Activated CD4-positive, alpha-beta T cell treated with anti-CD3 and anti-CD28 coated beads, Interleukin-10, Interleukin-2, amounts not matched to agents 100 ng/mL and 50 ng/mL, durations not matched to agents 16 hours and 8 hours (primary cell): ENCODE measurements around the gene DCLK1.

ENCODE experiments used
- DNase-seq: peaks from one replicate; pipeline ENCODE4 v3.0.0-alpha.2; 2020

The DCLK1 gene

DNA sequence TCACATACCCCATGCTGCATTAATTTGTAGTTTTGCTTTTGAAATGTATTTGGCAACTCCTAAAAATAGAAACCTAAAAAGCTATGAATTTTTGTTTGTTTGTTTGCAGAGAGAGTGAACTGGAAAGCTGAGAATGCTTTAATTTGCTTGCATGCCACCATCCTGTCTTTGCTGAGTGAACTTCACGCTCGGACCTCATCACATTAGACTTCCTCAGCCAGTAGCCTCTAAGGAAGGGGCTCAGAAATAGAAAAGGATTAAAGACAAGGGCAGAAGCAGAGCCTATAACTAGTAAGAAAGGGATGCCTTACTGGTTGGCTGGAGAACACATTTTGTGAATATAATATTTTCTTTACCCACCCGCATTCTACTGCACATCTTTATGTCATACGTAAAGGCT is 275.1 kb downstream of the DCLK1 start:
- no peak for DNase-seq

DNA sequence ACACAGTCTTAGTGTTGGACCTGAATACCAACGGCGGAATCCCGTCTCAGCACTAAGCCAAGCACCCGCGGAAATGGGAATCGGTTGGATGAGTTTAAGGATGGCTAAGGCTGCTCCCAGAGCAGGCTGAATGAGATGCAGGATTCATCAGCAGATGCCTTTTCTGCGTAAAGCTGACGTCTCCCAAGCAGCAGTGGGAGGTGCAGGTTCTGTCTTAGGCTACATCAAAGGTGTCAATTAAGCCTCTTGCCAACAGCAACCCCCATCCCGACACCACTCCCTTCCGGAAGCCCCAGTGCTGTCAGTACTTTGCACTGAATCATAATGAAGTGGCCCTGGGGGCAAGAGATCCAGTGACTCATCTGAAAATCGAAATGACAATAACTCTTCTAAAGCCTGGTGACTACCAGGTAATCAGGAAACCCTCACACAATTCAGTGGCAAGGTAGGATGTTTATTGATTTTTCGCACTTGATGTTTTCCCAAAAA is 275.6 kb downstream of the DCLK1 start:
- peak; percentile 34 for DNase-seq

DNA sequence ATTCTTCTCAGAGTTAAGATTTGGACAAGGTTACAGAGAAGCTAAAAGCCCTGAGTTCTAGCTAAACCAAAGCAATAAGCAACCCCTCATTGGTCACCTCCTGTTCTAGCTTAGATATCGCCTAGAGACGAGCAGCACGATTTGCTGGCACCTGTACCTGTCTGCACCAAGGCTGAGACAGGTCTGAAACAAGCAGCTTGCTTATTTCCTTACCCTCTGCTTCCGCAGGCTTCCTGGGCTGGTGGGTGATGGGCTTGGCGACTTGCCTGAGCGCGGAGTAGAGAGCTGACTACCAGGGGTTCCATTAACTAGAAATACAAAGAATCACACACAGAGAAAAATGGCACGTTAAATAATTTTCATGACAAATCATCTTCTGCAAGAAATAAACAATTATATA is 276.9 kb downstream of the DCLK1 start:
- no peak for DNase-seq

DNA sequence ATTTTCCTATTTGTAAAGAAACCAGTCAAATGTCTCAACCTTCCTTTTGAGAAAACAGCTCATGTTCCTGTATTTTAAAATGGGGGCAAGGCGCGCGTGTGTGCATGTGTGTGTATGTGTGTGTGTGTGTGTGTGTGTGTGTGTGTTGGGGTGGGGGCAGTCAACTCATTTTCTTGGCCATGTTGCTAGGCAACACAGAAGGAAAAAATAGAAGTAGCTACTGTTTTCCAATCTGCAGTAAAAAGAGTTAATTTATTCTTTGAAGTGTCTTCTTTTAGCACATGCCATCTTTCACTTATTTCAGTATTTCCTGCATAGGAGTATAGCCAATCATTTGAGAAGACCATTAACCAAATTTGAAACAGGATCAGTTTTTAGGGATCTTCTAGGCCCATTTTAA is 279.3 kb downstream of the DCLK1 start:
- DNase-seq, result no peak

DNA sequence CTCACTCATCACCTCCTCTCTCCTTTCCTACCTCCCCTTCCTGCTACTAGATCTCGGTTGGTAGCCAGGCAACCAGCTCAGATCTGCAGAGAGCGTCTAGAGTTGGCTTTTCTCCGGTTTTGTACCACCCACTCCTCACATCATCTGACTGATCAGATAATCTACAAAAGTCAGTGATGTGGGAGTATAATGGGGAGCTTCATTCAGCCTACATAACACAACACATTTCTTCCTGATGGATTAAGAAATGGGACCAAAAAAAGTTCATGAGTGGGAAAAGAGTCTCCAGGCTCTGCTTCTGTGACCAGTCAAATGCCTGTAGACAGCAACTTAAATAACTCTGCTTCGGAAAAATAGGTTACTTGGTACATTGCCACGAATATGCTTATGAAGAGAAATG is 279.8 kb downstream of the DCLK1 start:
- no peak for DNase-seq

DNA sequence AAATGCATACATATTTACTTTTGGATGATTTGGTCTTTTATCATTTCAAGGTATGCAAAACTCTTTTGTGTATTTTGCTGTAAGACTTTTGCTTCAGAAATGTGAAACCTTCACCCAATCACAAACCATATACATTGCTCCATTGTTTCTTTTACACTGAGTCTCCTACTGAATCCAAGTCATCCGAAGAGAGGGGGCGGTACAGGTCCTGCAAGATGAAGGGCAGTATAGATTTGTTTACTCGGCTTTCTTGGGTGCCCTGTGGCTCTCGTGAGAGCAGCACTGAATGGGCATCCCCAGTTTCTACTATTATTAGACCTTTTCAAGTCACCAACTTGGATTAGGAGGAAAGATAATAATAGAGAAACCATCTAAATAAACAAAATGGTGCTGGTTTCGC is 280.6 kb downstream of the DCLK1 start:
- no peak for DNase-seq

DNA sequence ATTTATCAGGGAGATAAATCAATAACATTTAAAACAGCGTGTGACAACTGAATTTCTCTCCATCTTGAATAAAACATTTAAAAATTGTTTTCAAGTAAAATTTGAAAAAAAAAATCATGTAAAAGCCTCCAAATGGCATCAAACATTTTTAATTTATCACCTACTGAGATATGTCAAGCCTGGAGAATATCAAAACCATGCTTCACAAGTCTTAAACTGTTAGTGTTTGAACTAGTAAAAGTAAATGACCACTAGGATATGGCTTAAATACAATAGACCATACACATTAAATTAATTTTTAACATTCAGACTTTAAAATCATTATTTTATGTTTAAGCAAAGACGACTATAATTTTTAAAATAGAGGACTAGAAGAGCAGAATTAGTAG is 281.9 kb downstream of the DCLK1 start:
- DNase-seq, result no peak

DNA sequence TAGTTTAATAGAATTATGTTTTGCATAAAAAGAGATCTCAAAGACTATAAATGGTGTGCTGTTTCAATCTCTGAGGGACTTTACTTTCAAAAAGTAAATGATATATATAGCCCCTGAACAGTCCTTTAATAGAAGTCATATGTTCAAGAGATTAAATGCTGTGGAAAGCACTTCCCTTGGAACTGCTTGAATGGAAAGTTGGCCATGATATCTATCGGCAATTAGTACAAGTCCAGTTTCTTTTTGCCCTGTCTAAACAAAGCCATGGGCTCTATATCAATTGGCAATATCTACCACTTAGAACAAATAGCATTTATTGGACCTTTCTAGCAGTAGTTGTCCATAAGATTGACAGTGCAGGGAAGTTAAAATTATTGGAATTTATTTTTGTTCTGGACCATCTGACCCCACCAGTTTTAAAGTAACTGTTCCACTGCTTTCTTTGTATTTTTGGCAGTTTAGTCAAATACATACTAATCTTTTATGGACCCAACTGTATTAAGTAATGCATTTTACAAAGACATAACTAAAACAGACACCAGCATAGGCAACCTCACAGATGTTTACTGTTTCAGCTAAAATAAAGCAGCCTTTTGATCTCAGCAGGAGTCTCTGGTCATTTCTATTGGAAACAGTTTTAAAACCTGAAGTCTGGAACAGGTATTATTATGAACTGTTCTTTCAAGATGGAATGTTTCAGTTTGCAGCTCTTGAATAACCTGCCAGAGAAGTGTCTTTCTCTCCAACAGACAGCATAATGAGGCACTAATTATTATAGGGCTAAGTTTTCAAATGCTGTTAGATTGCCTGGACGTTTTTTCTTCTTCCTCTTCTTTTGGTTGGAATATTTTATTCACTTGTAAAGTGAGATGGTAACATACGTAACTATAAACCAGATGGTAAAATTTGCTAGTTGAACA is 282.6 kb downstream of the DCLK1 start:
- DNase-seq, result no peak

DNA sequence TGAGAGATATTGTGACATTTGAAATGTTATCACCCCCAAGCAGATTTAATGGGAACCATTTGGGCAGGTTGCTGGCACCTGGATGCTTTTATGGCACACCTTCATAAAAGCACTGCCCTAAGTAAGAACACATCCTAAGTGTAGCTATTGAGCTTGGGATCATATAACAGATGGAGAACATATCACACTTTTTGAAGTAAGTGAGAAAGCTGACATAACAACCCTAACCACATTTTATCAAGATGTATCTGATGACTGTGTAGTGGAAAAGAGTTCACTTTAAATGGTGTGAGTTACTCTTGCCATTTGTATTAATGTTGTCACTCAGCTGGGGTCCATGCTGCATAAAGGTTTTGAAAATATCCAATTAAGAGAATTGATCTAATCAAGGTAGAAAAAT is 287.9 kb downstream of the DCLK1 start:
- no peak for DNase-seq

DNA sequence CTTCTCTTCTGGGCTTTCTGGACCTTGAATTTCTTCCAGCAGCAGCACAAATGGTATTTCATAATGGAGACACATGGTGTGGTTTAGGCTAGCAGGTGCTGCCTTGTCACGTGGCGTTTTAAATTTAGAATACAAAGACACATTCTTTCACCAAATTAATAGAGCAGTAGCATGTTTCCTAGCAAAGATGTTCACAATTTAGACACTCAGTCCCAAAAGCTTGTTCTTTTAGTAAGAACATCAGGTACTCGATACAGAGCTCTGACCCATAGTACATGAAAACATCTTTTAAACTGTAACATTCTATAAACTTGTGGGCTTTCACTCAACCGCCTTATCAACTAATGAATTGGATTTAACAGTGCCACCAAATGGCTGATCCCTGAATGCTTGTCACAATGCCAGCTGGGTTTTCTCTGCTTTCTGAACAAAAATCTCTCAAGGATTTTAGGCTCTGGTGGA is 290.1 kb downstream of the DCLK1 start:
- no peak for DNase-seq

DNA sequence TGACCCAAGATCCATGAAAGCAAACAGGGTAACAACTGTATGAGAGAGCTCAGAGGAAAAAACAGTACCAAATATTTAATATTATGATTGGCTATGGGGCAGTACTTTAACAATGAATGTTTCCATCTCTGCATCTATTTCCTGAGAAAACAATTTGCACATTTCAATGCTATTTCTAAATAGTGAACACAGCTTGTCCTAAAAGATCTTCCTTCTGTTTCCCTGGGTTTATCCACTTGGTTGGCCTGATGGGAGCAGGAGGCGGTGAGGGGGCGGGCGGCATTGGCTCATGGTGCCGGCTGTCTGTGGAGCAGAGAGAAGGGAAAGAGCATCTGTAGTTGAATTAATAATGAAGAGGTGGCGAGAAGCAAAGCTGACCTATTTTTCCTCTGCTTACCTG is 291.4 kb downstream of the DCLK1 start:
- no peak for DNase-seq

DNA sequence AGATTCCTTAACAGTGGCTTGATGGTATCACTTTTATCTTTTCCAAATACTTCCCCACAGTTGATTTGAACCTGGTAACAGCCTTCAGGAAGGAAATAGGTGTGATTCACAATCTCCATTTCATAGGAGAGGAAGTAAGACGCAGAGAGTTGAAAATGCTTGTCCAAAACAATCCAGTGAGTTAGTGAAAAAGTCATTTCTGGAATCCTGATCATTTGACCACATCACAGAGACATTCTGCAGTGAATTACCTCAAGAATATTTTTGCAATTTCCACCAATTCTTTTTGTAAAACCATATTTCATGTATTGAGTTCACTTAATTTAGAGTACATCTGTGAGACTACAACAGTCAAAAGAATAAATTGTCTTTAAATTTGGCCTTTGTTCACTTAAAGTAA is 292.8 kb downstream of the DCLK1 start:
- no peak for DNase-seq

DNA sequence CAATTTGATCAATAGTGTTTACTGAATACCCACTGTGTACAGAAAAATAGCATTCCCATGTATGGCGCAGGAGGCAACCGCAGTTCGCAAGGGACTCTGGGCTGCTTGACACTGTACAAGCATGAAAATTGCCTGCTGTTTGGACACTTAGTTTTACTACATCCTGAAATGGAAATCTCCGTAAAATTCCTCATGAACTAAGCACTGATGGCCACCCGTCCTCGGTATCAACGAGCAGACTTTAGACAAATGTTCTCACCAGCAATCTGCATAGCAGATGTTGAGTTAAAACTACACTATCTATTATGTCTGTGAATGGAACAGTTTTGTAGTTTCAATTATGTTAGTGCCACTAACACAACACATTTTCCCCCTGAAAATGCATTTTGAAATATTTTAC is 294.7 kb downstream of the DCLK1 start:
- DNase-seq, result no peak

DNA sequence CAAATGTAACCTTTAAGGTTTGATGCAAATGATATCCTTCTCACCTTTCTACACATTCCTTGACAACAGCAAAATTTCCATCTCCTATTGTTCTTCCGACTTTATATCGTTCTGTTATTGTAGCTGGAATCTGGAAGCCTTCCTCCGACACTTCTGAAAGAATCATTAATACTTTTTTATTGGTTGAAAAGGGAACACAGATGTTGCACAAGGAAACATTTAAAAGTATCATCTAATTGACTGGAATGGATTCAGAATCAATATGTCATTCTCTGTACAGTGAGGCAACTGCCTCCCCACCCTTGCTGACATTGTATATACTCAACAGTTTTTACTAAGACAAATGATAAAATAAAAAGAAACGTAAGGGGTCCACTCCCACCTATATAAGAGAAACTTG is 295.2 kb downstream of the DCLK1 start:
- DNase-seq, result no peak

DNA sequence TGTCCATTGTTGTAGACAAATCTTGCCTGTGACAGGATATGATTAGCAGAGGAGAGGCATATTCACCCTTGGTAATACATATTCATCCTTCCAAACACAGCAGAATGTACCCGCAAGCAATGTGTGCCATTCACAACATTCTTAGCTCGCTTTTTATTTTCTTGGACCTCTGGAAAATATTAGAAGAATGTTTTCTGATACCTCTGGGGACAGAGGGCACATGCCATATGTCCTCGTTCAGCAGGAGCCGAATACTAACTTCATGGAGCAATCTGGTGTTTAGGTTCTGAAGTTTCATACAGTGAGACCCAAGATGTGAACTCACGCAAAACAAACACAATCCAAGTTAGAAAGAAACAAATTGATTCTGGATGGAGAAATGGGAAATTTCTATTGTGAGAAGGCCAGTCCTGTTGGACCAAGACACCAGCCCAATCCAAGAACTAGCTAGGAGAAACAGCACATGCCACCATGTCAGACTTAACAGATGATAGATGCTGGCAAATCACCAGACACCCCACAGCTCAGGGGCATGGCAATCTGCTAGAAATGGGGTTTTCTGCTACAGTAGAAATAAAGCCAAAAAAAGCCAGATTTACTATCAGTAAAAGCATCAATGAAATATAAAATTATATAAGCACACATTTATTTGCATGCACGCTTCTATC is 297.4 kb downstream of the DCLK1 start:
- DNase-seq, result no peak

DNA sequence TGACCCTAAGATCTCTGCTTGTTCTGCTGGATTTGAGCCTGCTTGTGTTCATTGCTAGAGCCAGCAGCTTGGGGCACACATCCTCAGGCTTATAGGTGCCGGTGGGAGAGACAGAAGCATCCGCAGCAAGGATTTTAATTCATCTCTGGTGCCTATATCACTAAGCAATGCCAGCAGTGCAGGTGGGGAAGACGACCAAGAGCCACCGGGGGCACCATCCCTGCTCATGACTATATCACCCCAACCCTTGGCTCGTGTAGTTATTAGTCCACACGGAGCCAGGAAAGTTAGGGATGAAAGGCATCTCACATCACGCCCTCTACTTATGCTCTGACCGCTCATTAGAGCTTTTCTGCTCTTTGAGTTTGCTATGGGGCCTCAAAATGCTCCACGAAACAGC is 298.2 kb downstream of the DCLK1 start:
- DNase-seq, result no peak

DNA sequence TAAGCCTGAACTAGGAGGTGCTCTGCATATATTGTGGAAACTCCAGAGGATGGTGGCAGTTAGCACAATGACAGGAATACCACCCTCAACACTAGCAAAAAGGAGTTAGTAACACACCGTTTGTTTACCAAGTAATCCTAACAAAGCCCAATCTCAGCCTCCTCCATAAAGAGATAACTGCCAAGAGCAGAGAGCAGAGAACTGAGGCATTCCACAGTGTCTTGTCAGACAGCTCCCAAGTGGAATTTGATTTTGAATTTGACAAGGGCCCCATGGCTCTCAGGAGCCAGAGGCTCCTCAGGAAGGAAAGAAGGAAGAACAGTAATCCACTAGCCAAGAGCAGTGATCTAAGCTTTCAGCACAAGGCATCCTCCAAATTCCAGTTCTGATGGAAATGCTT is 298.6 kb downstream of the DCLK1 start:
- DNase-seq, result no peak

DNA sequence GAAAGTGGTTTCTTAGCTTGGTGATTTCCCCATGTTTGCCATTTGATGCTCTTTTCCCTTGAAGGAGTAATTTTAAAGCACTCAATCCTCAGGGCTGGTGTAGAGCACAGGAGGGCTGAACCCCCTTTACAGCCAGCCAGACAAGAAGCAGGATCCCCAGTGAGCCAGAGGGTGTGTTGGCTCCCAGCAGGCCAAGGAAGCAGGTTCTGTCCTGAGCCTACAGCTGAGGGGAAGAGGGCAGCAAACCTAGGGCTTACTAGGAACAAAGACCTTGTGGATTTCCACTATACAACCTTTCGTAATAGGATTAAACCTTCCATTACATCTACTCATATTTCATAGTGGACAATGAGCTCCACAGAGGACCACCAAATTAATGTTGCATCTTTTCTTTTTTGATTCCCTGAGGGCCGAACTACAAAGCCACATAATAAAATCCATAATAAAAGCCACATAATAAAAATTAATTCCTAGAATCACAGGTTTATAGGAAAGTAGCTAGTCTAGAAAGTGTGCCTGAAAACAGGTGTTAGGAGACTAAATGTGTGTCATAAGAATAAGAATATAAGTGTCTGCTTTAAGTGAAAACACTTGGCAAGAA is 300.2 kb downstream of the DCLK1 start:
- no peak for DNase-seq

DNA sequence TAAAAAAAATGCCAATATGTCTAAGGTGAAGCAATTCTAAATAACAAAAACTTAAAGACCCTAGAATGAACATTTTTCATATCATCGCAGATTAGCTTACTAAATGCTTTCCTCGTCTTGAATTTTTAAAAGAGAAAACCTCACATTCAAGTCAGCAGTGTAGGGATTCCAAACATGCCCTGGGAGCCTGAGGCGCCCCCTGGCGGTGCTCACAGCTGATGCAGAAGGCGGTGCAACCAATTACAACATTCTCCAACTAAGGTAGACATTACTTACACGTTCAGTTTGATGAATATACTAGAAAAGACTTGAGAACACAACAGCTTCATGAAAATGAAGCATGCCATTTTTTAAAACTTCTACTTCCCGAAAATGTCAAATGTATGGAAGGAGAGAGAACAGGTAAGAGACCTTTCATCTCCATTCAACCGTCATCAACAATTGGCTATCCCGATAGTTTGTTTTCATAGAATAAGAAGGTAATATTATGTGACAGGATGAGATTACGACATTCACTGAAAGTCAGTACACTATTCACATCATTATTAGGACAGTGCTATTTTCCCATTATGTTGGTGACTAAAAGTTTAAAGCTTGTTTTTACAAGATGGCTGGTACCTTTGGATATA is 304.4 kb downstream of the DCLK1 start:
- peak; percentile 15 for DNase-seq

DNA sequence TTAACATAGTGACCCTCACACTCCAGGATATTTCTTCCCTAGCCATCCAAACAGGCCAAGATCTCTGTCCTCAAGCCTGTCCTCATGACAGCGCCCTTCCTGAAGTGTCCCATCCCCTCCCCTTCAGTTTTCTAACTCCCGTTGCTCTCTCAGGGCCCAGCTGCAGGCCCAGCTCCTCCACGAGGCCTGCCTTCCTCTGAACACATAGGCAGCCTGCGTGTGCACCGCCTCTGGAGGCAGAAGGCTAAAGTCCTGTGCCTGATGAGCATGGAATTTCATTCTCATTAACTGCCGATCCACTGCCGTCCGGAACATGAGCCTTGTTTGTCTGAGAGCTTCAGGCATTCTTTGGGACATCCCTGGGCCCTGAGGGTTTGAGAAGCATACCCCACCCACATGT is 306.4 kb downstream of the DCLK1 start:
- DNase-seq, result no peak

DNA sequence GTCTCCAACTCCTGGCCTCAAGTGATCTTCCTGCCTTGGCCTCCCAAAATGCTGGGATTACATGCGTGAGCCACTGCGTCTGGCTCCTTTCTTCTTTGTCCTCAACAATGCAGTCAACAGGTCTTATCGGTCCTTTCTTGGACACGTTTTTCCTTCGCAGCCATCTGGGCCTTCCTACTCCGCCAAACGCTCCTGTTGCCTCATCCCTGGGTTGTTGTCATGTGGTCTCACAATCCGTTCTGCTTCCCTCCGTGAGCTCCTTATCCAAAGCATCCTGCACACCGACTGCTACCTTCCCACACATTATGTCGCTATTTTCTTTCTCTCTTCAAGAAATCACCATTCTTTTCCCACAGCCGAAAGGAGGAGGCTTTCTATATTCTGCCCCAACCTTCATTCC is 306.8 kb downstream of the DCLK1 start:
- no peak for DNase-seq

DNA sequence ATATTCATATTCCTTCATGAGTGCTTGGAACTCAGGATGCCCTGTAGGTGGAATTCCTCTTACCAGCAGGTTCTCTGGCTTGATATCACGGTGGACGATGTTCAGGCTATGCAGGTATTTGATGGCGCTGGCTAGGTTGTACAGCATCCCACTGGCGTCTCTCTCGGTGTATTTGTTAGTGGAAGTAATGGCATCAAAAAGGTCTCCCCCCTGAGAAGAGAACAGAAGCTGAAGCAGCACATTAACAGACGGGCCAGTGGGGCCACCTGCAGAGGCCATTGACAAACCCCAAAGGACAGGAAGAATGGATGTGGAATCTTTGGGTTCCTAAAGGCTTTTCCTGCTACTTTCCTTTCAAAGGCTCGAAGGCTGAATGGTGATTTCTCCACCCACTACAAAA is 308.5 kb downstream of the DCLK1 start:
- no peak for DNase-seq

DNA sequence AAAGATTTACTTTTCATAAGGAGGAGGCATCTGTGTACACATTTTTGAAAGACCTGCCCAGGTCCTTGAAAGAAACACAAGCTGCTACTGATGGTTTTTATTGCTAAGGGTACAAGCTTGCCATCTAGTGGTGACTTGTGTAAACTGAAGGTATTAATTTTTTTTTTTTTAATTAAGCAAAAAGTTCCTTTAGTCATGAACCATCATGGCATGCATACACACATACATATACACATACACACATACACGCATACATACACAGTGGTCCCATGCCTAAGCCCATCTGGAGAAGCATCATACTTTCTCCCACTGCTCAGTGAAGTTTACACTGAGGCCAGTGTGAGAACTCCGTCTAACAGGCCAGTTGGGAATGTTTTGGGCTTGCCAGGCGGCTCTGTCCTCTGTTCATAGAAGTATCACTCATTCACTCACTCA is 312.5 kb downstream of the DCLK1 start:
- peak; percentile 3 for DNase-seq
